ENCODE results near the gene DBX2. TPM values are rescaled to one million over a fixed set of nuclear protein-coding genes. Genes with fewer than 3 reads are reported as not detected.

Gene DBX2
- total RNA-seq, 2 donors from 2014 or later = 0.27 TPM; not detected in 1

DNA sequence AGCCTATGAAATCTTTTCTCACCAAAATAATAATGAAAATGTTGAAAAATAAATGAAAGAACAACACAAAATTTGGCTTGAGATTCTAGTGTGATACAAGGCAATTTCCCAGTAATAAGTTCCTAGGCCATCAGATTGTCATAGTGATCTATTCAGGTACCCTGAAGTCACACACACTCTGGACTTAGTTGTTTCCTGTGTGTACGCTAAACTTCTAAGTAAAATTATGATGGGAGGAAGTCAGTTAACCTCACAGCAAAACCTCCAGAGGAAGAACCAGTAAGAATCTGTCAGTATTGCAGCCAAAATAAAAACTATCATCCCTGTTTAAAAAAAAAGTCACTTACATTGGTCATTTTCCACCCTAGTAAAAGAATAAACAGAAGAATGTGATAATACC lies 81.9 kb downstream of the DBX2 start:
- peaks cover 3% of the 10 kb centered on the region for H3K9me3 ChIP-seq
- no peaks in the 10 kb centered on the region for H3K36me3 ChIP-seq
- ATAC-seq (ENCODE audit: insufficient number of reproducible peaks, low FRiP score, low read depth) (no peak), DNase-seq (ENCODE audit: low spot score) (no peak)
- H3K4me1 ChIP-seq (ENCODE audit: control insufficient read depth in 1 of 2, low read depth in 2 of 2) = no peaks in the 10 kb centered on the region
- no peaks in the 10 kb centered on the region for H3K27me3 ChIP-seq (replicated peaks; ENCODE audit: insufficient read depth)
- H3K27ac ChIP-seq = no peak overlapping the region
- TF ChIP-seq, protein P1, sequence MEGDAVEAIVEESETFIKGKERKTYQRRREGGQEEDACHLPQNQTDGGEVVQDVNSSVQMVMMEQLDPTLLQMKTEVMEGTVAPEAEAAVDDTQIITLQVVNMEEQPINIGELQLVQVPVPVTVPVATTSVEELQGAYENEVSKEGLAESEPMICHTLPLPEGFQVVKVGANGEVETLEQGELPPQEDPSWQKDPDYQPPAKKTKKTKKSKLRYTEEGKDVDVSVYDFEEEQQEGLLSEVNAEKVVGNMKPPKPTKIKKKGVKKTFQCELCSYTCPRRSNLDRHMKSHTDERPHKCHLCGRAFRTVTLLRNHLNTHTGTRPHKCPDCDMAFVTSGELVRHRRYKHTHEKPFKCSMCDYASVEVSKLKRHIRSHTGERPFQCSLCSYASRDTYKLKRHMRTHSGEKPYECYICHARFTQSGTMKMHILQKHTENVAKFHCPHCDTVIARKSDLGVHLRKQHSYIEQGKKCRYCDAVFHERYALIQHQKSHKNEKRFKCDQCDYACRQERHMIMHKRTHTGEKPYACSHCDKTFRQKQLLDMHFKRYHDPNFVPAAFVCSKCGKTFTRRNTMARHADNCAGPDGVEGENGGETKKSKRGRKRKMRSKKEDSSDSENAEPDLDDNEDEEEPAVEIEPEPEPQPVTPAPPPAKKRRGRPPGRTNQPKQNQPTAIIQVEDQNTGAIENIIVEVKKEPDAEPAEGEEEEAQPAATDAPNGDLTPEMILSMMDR (IDR thresholded peaks at IDR 0.05) = no peak
- no peak overlapping the region for H3K4me3 ChIP-seq

Other genes with a start within 250 kb of the DBX2 start
- 1 to 10 TPM in 1 of 2 donors, under 1 TPM in 1; 0.63 to 6.0 TPM for gene NELL2, start 174.8 kb downstream of the DBX2 start, total RNA-seq
- 100 to 1,000 TPM; 114 to 139 TPM for gene ANO6, start 165.0 kb upstream of the DBX2 start, total RNA-seq

Measured in thoracic aorta (tissue), 2 donors.